Dermis blood vessel endothelial cell (primary cell): Measurements from ENCODE around the gene CAPRIN2. TPM values are rescaled to one million over a fixed set of nuclear protein-coding genes. Genes with fewer than 3 reads are reported as not detected.

Experiments
- DNase-seq: peaks from one replicate; pipeline ENCODE4 v3.0.0; 2010
- total RNA-seq: library from RNA; depleted of rRNA; stranded (reverse); fragments of >200 nt; gene quantifications from 2 replicates; pipeline ENCODE4 v1.2.3, GENCODE V29; 2014

CAPRIN2 gene
- total RNA-seq, 1 donor from 2014 or later, result 13.4 TPM

DNA sequence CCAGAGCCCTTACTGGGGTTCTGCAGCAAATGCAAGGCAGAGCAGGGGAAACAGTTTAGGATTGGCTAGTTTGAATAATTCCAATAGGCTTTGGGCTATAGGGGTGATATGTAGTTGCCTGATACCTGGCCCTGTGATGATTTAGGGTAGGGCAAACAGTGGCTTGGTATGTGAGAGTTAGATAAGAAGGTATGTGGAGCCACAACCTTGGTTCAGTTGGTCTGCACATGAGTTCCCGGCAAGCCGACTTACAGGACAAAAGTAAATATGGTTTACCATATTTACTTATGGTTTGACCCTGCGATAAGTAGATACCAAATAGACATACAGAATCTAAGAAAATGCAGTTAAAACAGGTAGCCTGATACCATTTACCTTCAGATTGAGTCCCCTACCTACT, 8.3 kb upstream of the CAPRIN2 start:
- DNase-seq, result no peak

- no peak for DNase-seq
These were observed 7.0 kb upstream of the CAPRIN2 start for GRCh38 chr12:30761730-30762129.

- no peak for DNase-seq
These were observed 2.6 kb upstream of the CAPRIN2 start for GRCh38 chr12:30757316-30757715.

DNA sequence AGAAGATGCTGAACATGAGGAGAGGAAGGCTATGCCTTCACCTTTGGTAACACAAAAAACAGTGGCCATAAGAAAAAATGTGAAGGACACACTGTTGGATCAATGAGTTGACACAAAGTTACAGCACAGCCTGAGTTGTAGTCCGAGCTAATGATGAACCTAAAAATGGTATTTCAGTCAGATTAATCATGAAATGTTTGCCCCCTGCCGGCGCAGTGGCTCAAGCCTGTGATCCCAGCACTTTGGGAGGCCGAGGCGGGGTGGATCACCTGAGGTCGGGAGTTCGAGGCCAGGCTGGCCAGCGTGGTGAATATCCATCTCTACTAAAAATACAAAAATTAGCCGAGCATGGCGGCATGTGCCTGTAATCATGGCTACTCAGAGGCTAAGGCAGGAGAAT, 1.3 kb upstream of the CAPRIN2 start:
- no peak for DNase-seq

GRCh38 chr12:30755395-30755762, 628 bp upstream of the CAPRIN2 start:
- DNase-seq, result no peak

GRCh38 chr12:30754383-30754749, 385 bp downstream of the CAPRIN2 start:
- DNase-seq, result no peak

DNA sequence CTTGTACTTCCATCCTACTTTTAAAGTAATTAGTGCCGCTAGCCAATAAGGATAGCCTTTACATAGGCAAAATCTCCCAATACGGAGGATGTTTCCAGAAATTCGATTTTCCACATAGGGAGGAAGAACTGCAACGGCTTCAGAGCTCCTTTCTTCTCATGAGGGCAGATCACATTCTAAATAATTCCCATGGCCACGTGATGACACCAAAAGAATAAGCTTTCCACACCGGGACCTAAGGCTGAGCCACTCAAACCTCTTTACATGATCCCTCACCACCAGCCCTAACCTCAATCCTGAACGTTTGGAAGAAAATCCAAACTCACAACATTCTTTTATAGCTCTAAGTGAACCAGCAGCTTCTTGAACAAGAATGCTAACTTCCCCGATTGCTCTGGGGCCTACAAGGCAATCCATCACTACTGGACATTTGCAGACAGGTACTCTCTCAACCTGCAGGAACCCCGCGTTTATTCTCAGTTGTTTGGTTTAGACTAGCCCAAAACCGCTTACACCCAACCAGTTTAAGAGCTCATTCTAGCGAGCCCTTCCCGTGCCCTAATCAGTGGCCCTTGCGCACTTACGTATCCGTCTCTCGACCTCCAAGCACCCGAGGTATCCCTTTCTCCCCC, 884 bp downstream of the CAPRIN2 start:
- DNase-seq, result no peak

GRCh38 chr12:30753233-30753632, 1.5 kb downstream of the CAPRIN2 start:
- DNase-seq, result peak; percentile 58

- DNase-seq, result no peak
These were observed 2.5 kb downstream of the CAPRIN2 start for GRCh38 chr12:30752255-30752654.

DNA sequence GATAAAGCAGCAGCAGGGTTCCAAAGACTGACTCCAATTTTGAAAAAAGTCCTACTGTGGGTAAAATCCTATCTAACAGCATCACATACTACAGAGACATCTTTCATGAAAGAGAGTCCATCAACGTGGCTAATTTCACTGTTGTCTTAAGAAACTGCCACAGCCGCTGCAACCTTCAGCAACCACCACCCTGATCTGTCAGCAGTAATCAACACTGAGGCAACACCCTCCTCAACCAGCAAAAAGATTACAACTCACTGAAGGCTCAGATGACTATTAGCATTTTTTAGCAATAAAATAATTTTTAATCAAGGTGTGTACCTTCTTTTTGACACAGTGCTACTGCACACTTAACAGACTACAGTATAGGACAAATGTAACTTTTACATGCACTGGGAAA, 6.6 kb downstream of the CAPRIN2 start:
- no peak for DNase-seq

DNA sequence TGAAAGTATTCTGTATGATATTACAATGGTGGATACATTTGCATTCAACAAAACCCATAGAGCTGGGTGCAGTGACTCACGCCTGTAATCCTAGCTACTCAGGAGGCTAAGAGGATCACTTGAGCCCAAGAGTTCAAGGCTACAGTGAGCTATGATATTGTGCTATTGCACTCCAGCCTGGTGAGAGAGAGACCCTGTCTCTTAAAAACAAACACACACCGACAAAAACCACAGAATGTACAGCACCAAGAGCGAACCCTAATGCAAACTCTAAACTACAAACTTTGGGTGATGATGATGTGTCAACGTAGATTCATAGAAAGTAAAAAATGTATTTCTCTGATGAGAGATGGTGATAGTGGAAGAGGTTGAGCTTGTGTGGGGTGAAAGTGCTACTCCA, 8.6 kb downstream of the CAPRIN2 start:
- DNase-seq, result no peak

DNA sequence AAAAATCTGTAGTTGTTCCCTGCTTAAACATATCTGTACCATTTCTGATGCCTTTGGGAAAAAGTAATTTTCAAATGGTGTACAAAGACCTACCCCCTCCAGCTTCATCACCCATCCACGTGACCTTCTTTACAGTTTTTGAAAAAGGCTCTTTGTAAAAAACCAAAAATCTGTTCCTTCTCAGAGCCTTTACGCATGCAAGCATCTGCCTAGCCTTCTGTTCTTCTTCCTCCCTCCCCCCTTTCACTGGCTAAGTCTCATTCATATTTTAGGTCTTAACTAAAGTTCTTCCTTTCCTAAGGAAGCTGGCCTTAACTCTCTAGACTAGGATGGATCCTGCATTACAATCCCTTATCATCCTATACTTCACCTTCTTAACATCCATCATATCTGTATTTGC, 10.4 kb downstream of the CAPRIN2 start:
- no peak for DNase-seq

GRCh38 chr12:30740274-30740673, 14.5 kb downstream of the CAPRIN2 start:
- no peak for DNase-seq

DNA sequence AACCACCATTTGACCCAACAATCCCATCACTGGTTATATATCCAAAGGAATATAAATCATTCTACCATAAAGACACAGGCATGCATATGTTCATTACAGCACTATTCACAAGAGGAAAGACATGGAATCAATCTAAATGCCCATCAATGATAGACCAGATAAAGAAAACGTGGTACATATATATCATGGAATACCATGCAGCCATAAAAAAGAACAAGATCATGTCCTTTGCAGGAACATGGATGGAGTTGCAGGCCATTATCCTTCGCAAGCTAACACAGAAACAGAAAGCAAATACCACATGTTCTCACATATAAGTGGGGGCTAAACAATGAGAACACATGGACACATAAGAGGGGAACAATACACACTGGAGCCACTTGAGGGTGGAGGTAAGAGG, 15.7 kb downstream of the CAPRIN2 start:
- DNase-seq, result no peak

- no peak for DNase-seq
These were observed 21.7 kb downstream of the CAPRIN2 start for GRCh38 chr12:30732954-30733637.

- no peak for DNase-seq
These were observed 24.7 kb downstream of the CAPRIN2 start for GRCh38 chr12:30730011-30730410.

GRCh38 chr12:30729547-30729946, 25.2 kb downstream of the CAPRIN2 start:
- DNase-seq, result no peak

DNA sequence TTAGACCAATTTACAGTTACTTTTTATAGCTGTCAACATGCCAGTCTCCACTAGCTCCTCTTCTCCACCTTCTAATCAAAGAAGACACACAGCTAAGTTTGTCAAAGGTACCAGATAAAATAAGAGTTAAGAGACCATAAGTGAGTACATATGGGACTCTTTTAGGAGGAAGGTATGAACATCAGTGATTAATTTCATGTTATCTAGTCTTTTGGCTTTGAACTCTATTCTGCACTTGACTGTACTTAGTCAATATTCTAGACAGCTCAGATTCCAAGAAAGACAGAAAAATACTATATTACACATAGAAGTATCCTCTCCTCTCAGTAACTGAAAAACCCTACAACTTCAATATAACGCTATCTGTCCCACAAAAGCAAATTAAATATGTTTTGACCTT, 28.1 kb downstream of the CAPRIN2 start:
- no peak for DNase-seq

- peak; percentile 71 for DNase-seq
These were observed 29.0 kb downstream of the CAPRIN2 start for GRCh38 chr12:30725739-30726138.

DNA sequence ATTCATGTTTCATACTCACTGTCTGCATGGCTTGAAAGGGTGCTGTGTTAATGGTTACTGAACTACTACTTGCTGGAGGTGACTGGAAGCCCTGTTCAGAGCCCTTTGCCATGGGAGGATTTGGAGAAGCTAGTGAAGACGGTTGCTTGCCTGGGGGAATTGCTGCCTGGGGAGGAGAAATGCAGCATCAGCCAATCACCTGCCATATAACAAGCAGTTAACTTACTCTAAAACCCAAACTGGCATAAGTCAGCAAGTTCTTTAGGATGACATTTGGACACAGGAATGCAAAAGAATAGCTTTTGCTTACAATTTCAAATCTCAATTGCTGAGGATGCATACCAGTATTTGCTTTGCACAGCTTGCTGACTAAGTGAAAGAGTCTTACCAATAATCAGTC, 35.7 kb downstream of the CAPRIN2 start:
- no peak for DNase-seq

GRCh38 chr12:30707613-30708342, 47.0 kb downstream of the CAPRIN2 start:
- no peak for DNase-seq

- no peak for DNase-seq
These were observed 48.3 kb downstream of the CAPRIN2 start for GRCh38 chr12:30706476-30706875.

DNA sequence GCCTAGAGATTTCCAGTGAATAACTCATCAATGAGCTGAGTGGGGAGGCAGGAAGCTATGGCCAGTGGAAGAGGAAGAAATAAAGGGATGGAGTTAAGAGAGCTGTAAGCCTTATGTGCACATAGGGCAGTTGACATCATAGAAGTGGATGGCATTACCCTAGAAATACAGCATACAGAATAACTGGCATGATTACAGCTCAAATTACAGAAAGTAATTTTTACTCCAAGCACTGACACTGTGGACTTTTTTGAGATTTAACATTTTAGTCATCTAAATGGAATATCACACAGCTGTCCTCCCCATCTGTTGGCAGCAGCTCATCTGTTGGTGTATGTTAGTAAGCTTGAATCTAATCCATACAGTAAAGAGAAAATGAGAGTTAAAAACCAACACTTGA, 53.7 kb downstream of the CAPRIN2 start:
- no peak for DNase-seq

GRCh38 chr12:30700216-30700900, 54.4 kb downstream of the CAPRIN2 start:
- DNase-seq, result no peak
